GM12878 (cell line): ENCODE data around the gene PIEZO2. TPM values are rescaled to one million over a fixed set of nuclear protein-coding genes. Genes with fewer than 3 reads are reported as not detected.

Experiments used
- BCL11A ChIP-seq: IDR thresholded peaks from 2 replicates; pipeline ENCODE4 v1.6.1; 2011; ENCODE audit warnings: low read depth, low read length
- BMI1 ChIP-seq: fragments of 450-650 bp; IDR thresholded peaks from 2 replicates; pipeline ENCODE4 v1.6.1; 2016; ENCODE audit warnings: mild to moderate bottlenecking, moderate library complexity, borderline replicate concordance
- FOS ChIP-seq: IDR thresholded peaks from 3 replicates; pipeline ENCODE4 v1.6.1; 2011; ENCODE audit warnings: borderline replicate concordance; ENCODE audit not compliant: insufficient read length; ENCODE audit errors: extremely low read depth
- FOXM1 ChIP-seq: IDR thresholded peaks from 2 replicates; pipeline ENCODE4 v1.6.1; 2012; ENCODE audit warnings: low read depth, mild to moderate bottlenecking, inconsistent platforms, low read length, moderate library complexity
- GABPA ChIP-seq: IDR thresholded peaks from 2 replicates; pipeline ENCODE4 v1.6.1; 2014; ENCODE audit warnings: antibody characterized with exemption, low read depth, mild to moderate bottlenecking, inconsistent platforms
- MXI1 ChIP-seq: fragments of 150-350 bp; IDR thresholded peaks from 2 replicates; pipeline ENCODE4 v1.6.1; 2011; ENCODE audit warnings: low read depth, mild to moderate bottlenecking, inconsistent platforms, low read length, improper control_type of control experiment
- NBN ChIP-seq: fragments of 450-650 bp; IDR thresholded peaks from 2 replicates; pipeline ENCODE4 v1.6.1; 2016
- NRF1 ChIP-seq: conservative IDR thresholded peaks from 2 replicates; pipeline ENCODE4 v1.6.1; 2011; ENCODE audit warnings: mild to moderate bottlenecking, low read depth, low read length, improper control_type of control experiment
- PAX8 ChIP-seq: fragments of 450-650 bp; IDR thresholded peaks from 2 replicates; pipeline ENCODE4 v1.6.1; 2017; ENCODE audit warnings: mild to moderate bottlenecking, moderate library complexity
- POLR2AphosphoS5 ChIP-seq: IDR thresholded peaks from 2 replicates; pipeline ENCODE4 v1.6.1; 2011; ENCODE audit warnings: mild to moderate bottlenecking, low read length, inconsistent platforms
- RELA ChIP-seq: fragments of 450-650 bp; IDR thresholded peaks from 2 replicates; pipeline ENCODE4 v1.8.0; 2014; ENCODE audit warnings: borderline replicate concordance; ENCODE audit not compliant: partially characterized antibody
- TBL1XR1 ChIP-seq: IDR thresholded peaks from 2 replicates; pipeline ENCODE4 v1.6.1; 2012; ENCODE audit warnings: low read depth, low read length, improper control_type of control experiment
- ZNF622 ChIP-seq: fragments of 450-650 bp; IDR thresholded peaks from 2 replicates; pipeline ENCODE4 v1.6.1; 2017; ENCODE audit warnings: mild to moderate bottlenecking, inconsistent platforms
- polyA plus RNA-seq, 11 experiments: library from polyadenylated mRNA; depleted of rRNA in 4 of 11; unstranded in 6 of 11; stranded (reverse) in 5 of 11; fragments of >200 nt; fragmentation: Nextera tagmentation in 4 of 11; fragmentation: Illumina TruSeq in 1 of 11; extraction: Ambion mirVana in 4 of 11; extraction: Trizol in 1 of 11; gene quantifications; 1 replicate in 1 of 11; 2 replicates in 10 of 11; pipeline versions ENCODE4 v1.2.1 to v1.2.3, GENCODE V29; 2011 to 2016; ENCODE audit warnings: inconsistent platforms in 2 of 11, missing spikeins in 2 of 11, low read depth in 1 of 11
- total RNA-seq, 4 experiments: library from RNA; depleted of rRNA in 3 of 4; stranded (reverse); fragments of >200 nt in 3 of 4; fragmentation: Illumina TruSeq in 1 of 4; extraction: Trizol in 1 of 4; gene quantifications; 2 replicates each; pipeline versions ENCODE4 v1.2.1 to v1.2.3, GENCODE V29; 2013 to 2021
- TF ChIP-seq, protein P1 (sequence below): fragments of 450-650 bp; conservative IDR thresholded peaks from 2 replicates; pipeline ENCODE4 v1.6.1; 2017; ENCODE audit warnings: mild to moderate bottlenecking, moderate library complexity
- TF ChIP-seq, protein P2 (sequence below): IDR thresholded peaks from 2 replicates; pipeline ENCODE4 v1.6.1; 2012; ENCODE audit warnings: low read depth, low read length, improper control_type of control experiment
- TF ChIP-seq, protein P3 (sequence below): IDR thresholded peaks from 2 replicates; pipeline ENCODE4 v1.6.1; 2011; ENCODE audit warnings: low read depth, low read length, improper control_type of control experiment, borderline replicate concordance
- TF ChIP-seq, protein P4 (sequence below): fragments of 450-650 bp; formaldehyde crosslinking; IDR thresholded peaks from 2 replicates; pipeline ENCODE4 v1.4.0; 2020; ENCODE audit warnings: mild to moderate bottlenecking, moderate library complexity
- TF ChIP-seq, protein P5 (sequence below): fragments of 450-650 bp; formaldehyde crosslinking; IDR thresholded peaks from 2 replicates; pipeline ENCODE4 v1.5.0; 2022; ENCODE audit warnings: mild to moderate bottlenecking, missing genetic modification characterization
- TF ChIP-seq, protein P6 (sequence below): fragments of 450-650 bp; IDR thresholded peaks from 2 replicates; pipeline ENCODE4 v1.6.1; 2016; ENCODE audit warnings: mild to moderate bottlenecking

PIEZO2 gene
- total and polyA plus RNA-seq, 10 of the 15 experiments (the other 5 are each of a cell fraction or from before 2014, with no cell fraction given), result 6.7 to 42.3 (median 27.4) TPM

DNA sequence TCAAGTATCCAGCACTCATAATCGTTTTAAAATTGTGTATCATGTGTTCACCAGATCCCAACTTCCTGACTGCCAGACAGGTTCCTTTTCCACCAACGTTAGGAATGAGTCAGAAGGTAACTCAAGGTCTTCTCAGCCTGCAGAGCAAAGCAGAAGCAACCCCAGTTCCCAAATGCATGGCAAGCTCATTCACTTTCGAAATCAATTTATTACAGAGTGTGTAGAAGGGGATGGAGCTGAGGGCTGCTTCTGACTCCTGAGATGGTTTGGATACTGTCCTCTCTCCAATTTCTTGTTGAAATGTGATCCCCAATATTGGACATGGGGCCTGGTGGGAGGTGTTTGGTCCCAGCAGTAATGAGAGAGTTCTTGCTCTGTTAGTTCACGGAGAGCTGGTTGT is 114.5 kb downstream of the PIEZO2 start (continued):
- TF ChIP-seq, protein P1, sequence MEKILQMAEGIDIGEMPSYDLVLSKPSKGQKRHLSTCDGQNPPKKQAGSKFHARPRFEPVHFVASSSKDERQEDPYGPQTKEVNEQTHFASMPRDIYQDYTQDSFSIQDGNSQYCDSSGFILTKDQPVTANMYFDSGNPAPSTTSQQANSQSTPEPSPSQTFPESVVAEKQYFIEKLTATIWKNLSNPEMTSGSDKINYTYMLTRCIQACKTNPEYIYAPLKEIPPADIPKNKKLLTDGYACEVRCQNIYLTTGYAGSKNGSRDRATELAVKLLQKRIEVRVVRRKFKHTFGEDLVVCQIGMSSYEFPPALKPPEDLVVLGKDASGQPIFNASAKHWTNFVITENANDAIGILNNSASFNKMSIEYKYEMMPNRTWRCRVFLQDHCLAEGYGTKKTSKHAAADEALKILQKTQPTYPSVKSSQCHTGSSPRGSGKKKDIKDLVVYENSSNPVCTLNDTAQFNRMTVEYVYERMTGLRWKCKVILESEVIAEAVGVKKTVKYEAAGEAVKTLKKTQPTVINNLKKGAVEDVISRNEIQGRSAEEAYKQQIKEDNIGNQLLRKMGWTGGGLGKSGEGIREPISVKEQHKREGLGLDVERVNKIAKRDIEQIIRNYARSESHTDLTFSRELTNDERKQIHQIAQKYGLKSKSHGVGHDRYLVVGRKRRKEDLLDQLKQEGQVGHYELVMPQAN, result no peak
- TF ChIP-seq, protein P2, sequence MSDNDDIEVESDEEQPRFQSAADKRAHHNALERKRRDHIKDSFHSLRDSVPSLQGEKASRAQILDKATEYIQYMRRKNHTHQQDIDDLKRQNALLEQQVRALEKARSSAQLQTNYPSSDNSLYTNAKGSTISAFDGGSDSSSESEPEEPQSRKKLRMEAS, result no peak
- TF ChIP-seq ZNF622, result no peak
- TF ChIP-seq, protein P3, sequence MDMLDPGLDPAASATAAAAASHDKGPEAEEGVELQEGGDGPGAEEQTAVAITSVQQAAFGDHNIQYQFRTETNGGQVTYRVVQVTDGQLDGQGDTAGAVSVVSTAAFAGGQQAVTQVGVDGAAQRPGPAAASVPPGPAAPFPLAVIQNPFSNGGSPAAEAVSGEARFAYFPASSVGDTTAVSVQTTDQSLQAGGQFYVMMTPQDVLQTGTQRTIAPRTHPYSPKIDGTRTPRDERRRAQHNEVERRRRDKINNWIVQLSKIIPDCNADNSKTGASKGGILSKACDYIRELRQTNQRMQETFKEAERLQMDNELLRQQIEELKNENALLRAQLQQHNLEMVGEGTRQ, result no peak
- no peak for TF ChIP-seq GABPA
- no peak for TF ChIP-seq NBN
- no peak for TF ChIP-seq PAX8
- no peak for TF ChIP-seq BMI1
- no peak for TF ChIP-seq MXI1
- TF ChIP-seq NRF1, result no peak
- no peak for TF ChIP-seq FOS
- TF ChIP-seq POLR2AphosphoS5, result no peak
- TF ChIP-seq BCL11A, result peak; percentile 35; the same call in 1 of the 2 replicates
- TF ChIP-seq FOXM1, result no peak
- TF ChIP-seq, protein P4, sequence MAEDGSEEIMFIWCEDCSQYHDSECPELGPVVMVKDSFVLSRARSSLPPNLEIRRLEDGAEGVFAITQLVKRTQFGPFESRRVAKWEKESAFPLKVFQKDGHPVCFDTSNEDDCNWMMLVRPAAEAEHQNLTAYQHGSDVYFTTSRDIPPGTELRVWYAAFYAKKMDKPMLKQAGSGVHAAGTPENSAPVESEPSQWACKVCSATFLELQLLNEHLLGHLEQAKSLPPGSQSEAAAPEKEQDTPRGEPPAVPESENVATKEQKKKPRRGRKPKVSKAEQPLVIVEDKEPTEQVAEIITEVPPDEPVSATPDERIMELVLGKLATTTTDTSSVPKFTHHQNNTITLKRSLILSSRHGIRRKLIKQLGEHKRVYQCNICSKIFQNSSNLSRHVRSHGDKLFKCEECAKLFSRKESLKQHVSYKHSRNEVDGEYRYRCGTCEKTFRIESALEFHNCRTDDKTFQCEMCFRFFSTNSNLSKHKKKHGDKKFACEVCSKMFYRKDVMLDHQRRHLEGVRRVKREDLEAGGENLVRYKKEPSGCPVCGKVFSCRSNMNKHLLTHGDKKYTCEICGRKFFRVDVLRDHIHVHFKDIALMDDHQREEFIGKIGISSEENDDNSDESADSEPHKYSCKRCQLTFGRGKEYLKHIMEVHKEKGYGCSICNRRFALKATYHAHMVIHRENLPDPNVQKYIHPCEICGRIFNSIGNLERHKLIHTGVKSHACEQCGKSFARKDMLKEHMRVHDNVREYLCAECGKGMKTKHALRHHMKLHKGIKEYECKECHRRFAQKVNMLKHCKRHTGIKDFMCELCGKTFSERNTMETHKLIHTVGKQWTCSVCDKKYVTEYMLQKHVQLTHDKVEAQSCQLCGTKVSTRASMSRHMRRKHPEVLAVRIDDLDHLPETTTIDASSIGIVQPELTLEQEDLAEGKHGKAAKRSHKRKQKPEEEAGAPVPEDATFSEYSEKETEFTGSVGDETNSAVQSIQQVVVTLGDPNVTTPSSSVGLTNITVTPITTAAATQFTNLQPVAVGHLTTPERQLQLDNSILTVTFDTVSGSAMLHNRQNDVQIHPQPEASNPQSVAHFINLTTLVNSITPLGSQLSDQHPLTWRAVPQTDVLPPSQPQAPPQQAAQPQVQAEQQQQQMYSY (CRISPR knock-in tag), result no peak
- no peak for TF ChIP-seq RELA
- TF ChIP-seq TBL1XR1, result no peak
- TF ChIP-seq, protein P5, sequence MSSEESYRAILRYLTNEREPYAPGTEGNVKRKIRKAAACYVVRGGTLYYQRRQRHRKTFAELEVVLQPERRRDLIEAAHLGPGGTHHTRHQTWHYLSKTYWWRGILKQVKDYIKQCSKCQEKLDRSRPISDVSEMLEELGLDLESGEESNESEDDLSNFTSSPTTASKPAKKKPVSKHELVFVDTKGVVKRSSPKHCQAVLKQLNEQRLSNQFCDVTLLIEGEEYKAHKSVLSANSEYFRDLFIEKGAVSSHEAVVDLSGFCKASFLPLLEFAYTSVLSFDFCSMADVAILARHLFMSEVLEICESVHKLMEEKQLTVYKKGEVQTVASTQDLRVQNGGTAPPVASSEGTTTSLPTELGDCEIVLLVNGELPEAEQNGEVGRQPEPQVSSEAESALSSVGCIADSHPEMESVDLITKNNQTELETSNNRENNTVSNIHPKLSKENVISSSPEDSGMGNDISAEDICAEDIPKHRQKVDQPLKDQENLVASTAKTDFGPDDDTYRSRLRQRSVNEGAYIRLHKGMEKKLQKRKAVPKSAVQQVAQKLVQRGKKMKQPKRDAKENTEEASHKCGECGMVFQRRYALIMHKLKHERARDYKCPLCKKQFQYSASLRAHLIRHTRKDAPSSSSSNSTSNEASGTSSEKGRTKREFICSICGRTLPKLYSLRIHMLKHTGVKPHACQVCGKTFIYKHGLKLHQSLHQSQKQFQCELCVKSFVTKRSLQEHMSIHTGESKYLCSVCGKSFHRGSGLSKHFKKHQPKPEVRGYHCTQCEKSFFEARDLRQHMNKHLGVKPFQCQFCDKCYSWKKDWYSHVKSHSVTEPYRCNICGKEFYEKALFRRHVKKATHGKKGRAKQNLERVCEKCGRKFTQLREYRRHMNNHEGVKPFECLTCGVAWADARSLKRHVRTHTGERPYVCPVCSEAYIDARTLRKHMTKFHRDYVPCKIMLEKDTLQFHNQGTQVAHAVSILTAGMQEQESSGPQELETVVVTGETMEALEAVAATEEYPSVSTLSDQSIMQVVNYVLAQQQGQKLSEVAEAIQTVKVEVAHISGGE (CRISPR knock-in tag), result no peak
- TF ChIP-seq, protein P6, sequence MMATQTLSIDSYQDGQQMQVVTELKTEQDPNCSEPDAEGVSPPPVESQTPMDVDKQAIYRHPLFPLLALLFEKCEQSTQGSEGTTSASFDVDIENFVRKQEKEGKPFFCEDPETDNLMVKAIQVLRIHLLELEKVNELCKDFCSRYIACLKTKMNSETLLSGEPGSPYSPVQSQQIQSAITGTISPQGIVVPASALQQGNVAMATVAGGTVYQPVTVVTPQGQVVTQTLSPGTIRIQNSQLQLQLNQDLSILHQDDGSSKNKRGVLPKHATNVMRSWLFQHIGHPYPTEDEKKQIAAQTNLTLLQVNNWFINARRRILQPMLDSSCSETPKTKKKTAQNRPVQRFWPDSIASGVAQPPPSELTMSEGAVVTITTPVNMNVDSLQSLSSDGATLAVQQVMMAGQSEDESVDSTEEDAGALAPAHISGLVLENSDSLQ, result no peak
